Measurements from ENCODE around the gene GNAZ.

The GNAZ gene

GRCh38 chr22:23100124-23100801, 29.9 kb downstream of the GNAZ start:
- no peak for TF ChIP-seq CTCF (IDR thresholded peaks at IDR 0.05; ENCODE audit: low read depth, low read length, missing control alignments)
- DNase-seq (ENCODE audit: extremely low read depth, low read depth) = no peak

GRCh38 chr22:23101524-23101923, 31.2 kb downstream of the GNAZ start:
- no peak for DNase-seq (ENCODE audit: extremely low read depth, low read depth)
- no peak overlapping the region for H3K4me3 ChIP-seq (replicated peaks; ENCODE audit: low read depth, low read length)
- no peak for TF ChIP-seq CTCF (IDR thresholded peaks at IDR 0.05; ENCODE audit: low read depth, low read length, missing control alignments)

More at GRCh38 chr22:23100124-23100801, 29.9 kb downstream of the GNAZ start:
- no peak overlapping the region for H3K4me3 ChIP-seq (replicated peaks; ENCODE audit: low read depth, low read length)

DNA sequence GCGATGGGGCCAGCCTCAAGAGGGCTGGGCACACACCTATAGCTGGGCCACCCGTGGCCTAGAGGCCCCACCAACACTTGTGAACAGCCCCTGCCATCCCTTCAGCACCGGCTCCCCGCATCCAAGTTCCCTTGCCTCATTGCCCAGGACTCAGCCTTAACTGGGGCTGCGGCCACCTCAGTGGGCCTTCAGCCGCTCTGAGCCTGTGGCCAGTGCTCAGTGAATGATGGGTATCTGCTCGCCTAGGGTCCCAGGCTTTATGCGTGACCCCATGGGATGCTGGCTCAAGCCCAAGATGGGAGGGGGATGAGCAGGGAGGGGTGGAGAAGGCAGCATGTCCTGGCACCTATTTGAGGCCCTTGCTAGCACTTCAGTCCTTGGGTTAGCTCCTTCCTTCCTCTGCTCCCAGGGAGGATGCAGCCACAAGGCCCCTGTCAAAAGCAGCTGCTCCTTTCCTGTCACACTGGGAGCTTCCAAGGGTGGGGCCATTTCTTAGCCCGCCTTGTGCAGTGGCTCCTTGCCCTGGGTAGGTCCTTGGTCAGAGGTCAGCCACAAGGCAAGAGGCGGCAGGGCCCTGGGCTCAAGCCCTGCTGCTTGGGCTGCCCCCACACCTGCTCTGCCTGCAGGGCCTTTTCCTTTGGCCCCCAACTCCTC, 31.8 kb downstream of the GNAZ start:
- no peak for DNase-seq (ENCODE audit: extremely low read depth, low read depth)
- no peak for TF ChIP-seq CTCF (IDR thresholded peaks at IDR 0.05; ENCODE audit: low read depth, low read length, missing control alignments)
- no peak overlapping the region for H3K4me3 ChIP-seq (replicated peaks; ENCODE audit: low read depth, low read length)

GRCh38 chr22:23102776-23103175, 32.5 kb downstream of the GNAZ start:
- TF ChIP-seq CTCF (IDR thresholded peaks at IDR 0.05; ENCODE audit: low read depth, low read length, missing control alignments) = no peak
- no peak for DNase-seq (ENCODE audit: extremely low read depth, low read depth)
- H3K4me3 ChIP-seq (replicated peaks; ENCODE audit: low read depth, low read length) = no peak overlapping the region

GRCh38 chr22:23103199-23103954, 33.1 kb downstream of the GNAZ start:
- DNase-seq (ENCODE audit: extremely low read depth, low read depth) = no peak
- H3K4me3 ChIP-seq (replicated peaks; ENCODE audit: low read depth, low read length) = no peak overlapping the region
- no peak for TF ChIP-seq CTCF (IDR thresholded peaks at IDR 0.05; ENCODE audit: low read depth, low read length, missing control alignments)

DNA sequence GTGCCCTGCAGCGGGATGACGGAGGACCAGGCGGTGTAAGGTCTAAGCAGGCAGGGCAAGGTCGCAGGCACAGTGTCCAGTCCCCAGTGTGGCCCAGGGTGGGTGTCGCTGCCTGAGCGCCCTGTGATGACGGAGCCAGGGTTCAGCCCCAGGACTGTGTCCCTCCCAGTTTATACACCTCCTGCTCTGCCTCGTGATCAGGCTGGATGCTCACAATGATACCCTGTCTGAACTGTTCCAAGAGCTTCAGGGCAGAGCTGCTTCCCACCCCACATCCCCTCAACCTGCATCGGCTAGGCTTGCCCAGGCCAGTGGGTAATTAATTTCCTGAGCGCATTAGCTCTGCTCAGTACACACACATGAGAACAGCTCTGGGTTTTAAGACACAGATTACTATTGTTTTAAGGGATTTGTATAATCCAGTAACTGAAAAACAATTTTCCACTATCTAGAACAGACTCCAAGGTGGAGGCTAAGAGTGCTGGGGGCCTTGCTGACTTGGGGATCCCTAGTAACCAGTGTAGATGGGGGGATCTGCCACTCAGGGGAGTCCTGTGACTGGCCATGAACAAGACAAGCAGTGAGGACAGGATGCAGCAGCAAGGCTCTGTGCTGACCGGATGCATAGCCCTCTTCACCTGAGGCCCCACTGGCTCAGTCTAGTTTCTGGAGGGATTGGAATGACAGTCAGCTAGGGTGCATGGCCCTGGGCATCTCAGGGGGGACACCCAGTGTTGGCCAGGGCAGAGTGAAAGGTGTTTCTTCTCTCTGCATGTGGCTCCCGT, 34.1 kb downstream of the GNAZ start:
- no peak for DNase-seq (ENCODE audit: extremely low read depth, low read depth)
- no peak overlapping the region for H3K4me3 ChIP-seq (replicated peaks; ENCODE audit: low read depth, low read length)
- no peak for TF ChIP-seq CTCF (IDR thresholded peaks at IDR 0.05; ENCODE audit: low read depth, low read length, missing control alignments)
